WI38 (cell line): ENCODE measurements around the gene BABAM2.
"Not testable (repeated sequence)": the region's sequence is repeated elsewhere in the genome, so short reads cannot be mapped to it uniquely, and the experiment has no call there.

ENCODE experiments used
- H3K4me3 ChIP-seq: 2 replicates; pipeline ENCODE4 v1.5.1; 2011; ENCODE audit warnings: low read depth, mild to moderate bottlenecking, control low read depth, low read length
- CTCF ChIP-seq: IDR thresholded peaks from 2 replicates; pipeline ENCODE4 v1.5.1; 2012; ENCODE audit warnings: low read depth, mild to moderate bottlenecking, control low read depth, low read length

The BABAM2 gene

GRCh38 chr2:28327581-28327955 lies 437.0 kb downstream of the BABAM2 start:
- TF ChIP-seq CTCF = no peak

GRCh38 chr2:28327956-28328922 lies 437.7 kb downstream of the BABAM2 start:
- TF ChIP-seq CTCF = no peak

More at GRCh38 chr2:28327581-28327955, 437.0 kb downstream of the BABAM2 start:
- no peak overlapping the region for H3K4me3 ChIP-seq

GRCh38 chr2:28329184-28329583 lies 438.7 kb downstream of the BABAM2 start:
- H3K4me3 ChIP-seq = no peak overlapping the region
- no peak for TF ChIP-seq CTCF

More at GRCh38 chr2:28327956-28328922, 437.7 kb downstream of the BABAM2 start:
- H3K4me3 ChIP-seq = no peak overlapping the region

GRCh38 chr2:28330722-28331121 lies 440.2 kb downstream of the BABAM2 start:
- not testable (repeated sequence) for H3K4me3 ChIP-seq

GRCh38 chr2:28331797-28332196 lies 441.3 kb downstream of the BABAM2 start:
- H3K4me3 ChIP-seq = not testable (repeated sequence)

GRCh38 chr2:28332696-28333095 lies 442.2 kb downstream of the BABAM2 start:
- TF ChIP-seq CTCF = no peak
- no peak overlapping the region for H3K4me3 ChIP-seq

GRCh38 chr2:28333606-28334526 lies 443.3 kb downstream of the BABAM2 start:
- no peak for TF ChIP-seq CTCF
- H3K4me3 ChIP-seq = no peak overlapping the region

- no peak for TF ChIP-seq CTCF
- no peak overlapping the region for H3K4me3 ChIP-seq
Observed at GRCh38 chr2:28334527-28334894, 444.0 kb downstream of the BABAM2 start.

GRCh38 chr2:28335265-28335664 lies 444.7 kb downstream of the BABAM2 start:
- not testable (repeated sequence) for H3K4me3 ChIP-seq
